A549 (cell line): Measurements from ENCODE around the gene CP. TPM values are rescaled to one million over a fixed set of nuclear protein-coding genes. Genes with fewer than 3 reads are reported as not detected.

ENCODE experiments used
- ATAC-seq, 2 experiments: fragments of 200-7000 bp in 1 of 2; fragments of >200 bp in 1 of 2; cut with Nextera tagmentation in 1 of 2; cut with Tn5 transposase in 1 of 2; 3 replicates each; pipeline versions ENCODE4 v1.8.0 to v1.9.1; 2018 to 2020; ENCODE audit warnings: mild to moderate bottlenecking in 1 of 2, moderate library complexity in 1 of 2
- CTCF ChIA-PET: fragments of 300-600 bp; sonication (Branson Sonifier 250); formaldehyde crosslinking; extraction: SDS; loops from one replicate; lab custom pipeline; 2021; ENCODE audit warnings: antibody characterized with exemption, inconsistent platforms; lab: Yijun Ruan, JAX
- POLR2A ChIA-PET: fragments of 350-600 bp; formaldehyde crosslinking; extraction: SDS; loops from one replicate; lab custom pipeline; 2021; ENCODE audit warnings: antibody characterized with exemption, inconsistent platforms; lab: Yijun Ruan, JAX
- DNase-seq, 2 experiments: peaks; one replicate each; pipeline versions ENCODE4 v3.0.0 to v3.0.0-alpha.2; 2011 to 2016; ENCODE audit warnings: low read depth in 1 of 2, low spot score in 1 of 2
- FAIRE-seq: peaks from 2 replicates; lab custom pipeline; 2011; peaks lifted over from hg19 to GRCh38; lab: Jason Lieb, UNC
- H3K27ac ChIP-seq, 2 experiments: fragments of >200 bp; sonication (Bioruptor Twin); formaldehyde crosslinking; 3 replicates each; pipeline ENCODE4 v1.5.1; 2016 to 2017
- H3K4me1 ChIP-seq: fragments of >200 bp; sonication (Bioruptor Twin); formaldehyde crosslinking; 3 replicates; pipeline ENCODE4 v1.6.1; 2016
- H3K4me2 ChIP-seq: fragments of >200 bp; sonication (Bioruptor Twin); formaldehyde crosslinking; 3 replicates; pipeline ENCODE4 v1.6.1; 2016
- H3K4me3 ChIP-seq: fragments of >200 bp; sonication (Bioruptor Twin); formaldehyde crosslinking; 3 replicates; pipeline ENCODE4 v1.5.1; 2016
- H3K9me3 ChIP-seq: fragments of >200 bp; sonication (Bioruptor Twin); formaldehyde crosslinking; 3 replicates; pipeline ENCODE4 v1.6.1; 2016
- CEBPB ChIP-seq, 2 experiments: fragments of >200 bp in 1 of 2; sonication (Bioruptor Twin) in 1 of 2; formaldehyde crosslinking in 1 of 2; IDR thresholded peaks; 2 replicates each; pipeline ENCODE4 v1.6.1; 2012 to 2016
- CTCF ChIP-seq: fragments of >200 bp; sonication (Bioruptor Twin); formaldehyde crosslinking; IDR thresholded peaks from 3 replicates; pipeline ENCODE4 v1.5.1; 2016
- ELK1 ChIP-seq: fragments of 150-350 bp; IDR thresholded peaks from 2 replicates; pipeline ENCODE4 v1.6.1; 2014; ENCODE audit warnings: low read depth, mild to moderate bottlenecking, low read length
- FOSL2 ChIP-seq, 2 experiments: fragments of 450-650 bp in 1 of 2; fragments of >200 bp in 1 of 2; sonication (Bioruptor Twin) in 1 of 2; formaldehyde crosslinking; IDR thresholded peaks; 2 replicates each; pipeline versions ENCODE4 v1.5.0 to v1.6.1; 2016 to 2020; ENCODE audit warnings: mild to moderate bottlenecking in 1 of 2, moderate library complexity in 1 of 2
- GATA3 ChIP-seq: IDR thresholded peaks from 2 replicates; pipeline ENCODE4 v1.6.1; 2012; ENCODE audit warnings: borderline replicate concordance
- HDAC2 ChIP-seq: fragments of 200-600 bp; sonication (generic); IDR thresholded peaks from 2 replicates; pipeline ENCODE4 v1.6.1; 2016
- HES2 ChIP-seq: fragments of >200 bp; sonication (Bioruptor Twin); formaldehyde crosslinking; IDR thresholded peaks from 2 replicates; pipeline ENCODE4 v1.6.1; 2016
- HOXA7 ChIP-seq: fragments of 250-450 bp; sonication (Bioruptor Pico); IDR thresholded peaks from 2 replicates; pipeline ENCODE4 v1.5.0; 2020; ENCODE audit warnings: mild to moderate bottlenecking, moderate library complexity
- HOXB5 ChIP-seq: fragments of 250-450 bp; sonication (Bioruptor Pico); IDR thresholded peaks from 2 replicates; pipeline ENCODE4 v1.5.0; 2020; ENCODE audit warnings: mild to moderate bottlenecking, moderate library complexity
- MAFK ChIP-seq: fragments of 450-650 bp; IDR thresholded peaks from 2 replicates; pipeline ENCODE4 v1.6.1; 2014; ENCODE audit not compliant: partially characterized antibody
- MYC ChIP-seq: IDR thresholded peaks from 2 replicates; pipeline ENCODE4 v1.6.1; 2012; ENCODE audit warnings: mild to moderate bottlenecking, inconsistent platforms, low read length, improper control_type of control experiment, borderline replicate concordance
- NFE2L2 ChIP-seq: fragments of 150-350 bp; conservative IDR thresholded peaks from 2 replicates; pipeline ENCODE4 v1.6.1; 2014; ENCODE audit warnings: low read length
- NPAS2 ChIP-seq: fragments of 250-450 bp; sonication (Bioruptor Pico); IDR thresholded peaks from 2 replicates; pipeline ENCODE4 v1.8.0; 2022; ENCODE audit warnings: mild to moderate bottlenecking, moderate library complexity, borderline replicate concordance
- PHF8 ChIP-seq: fragments of 200-600 bp; sonication (generic); IDR thresholded peaks from 2 replicates; pipeline ENCODE4 v1.6.1; 2016; ENCODE audit warnings: low read depth, mild to moderate bottlenecking, antibody characterized with exemption, moderate library complexity, borderline replicate concordance
- REST ChIP-seq: fragments of 200-600 bp; sonication (generic); IDR thresholded peaks from 2 replicates; pipeline ENCODE4 v1.6.1; 2016; ENCODE audit warnings: antibody characterized with exemption, mild to moderate bottlenecking, moderate library complexity
- RFX5 ChIP-seq: fragments of 450-650 bp; IDR thresholded peaks from 2 replicates; pipeline ENCODE4 v1.7.1; 2014; ENCODE audit warnings: antibody characterized with exemption, mild to moderate bottlenecking, moderate library complexity
- WGBS: methylation state at CpG from one replicate; pipeline ENCODE4 v1.1.6; 2017; ENCODE audit errors: missing lambda C conversion rate; 5-methylcytosine and 5-hydroxymethylcytosine counted together
- polyA minus RNA-seq: library from RNA; depleted of rRNA, polyadenylated mRNA; stranded (reverse); fragments of >200 nt; gene quantifications from 2 replicates; pipeline ENCODE4 v1.2.3, GENCODE V29; 2011; rRNA and poly(A)+ RNA removed
- polyA plus RNA-seq, 4 experiments: library from polyadenylated mRNA; depleted of rRNA in 3 of 4; stranded (reverse); fragments of >200 nt; fragmentation: RNase III in 1 of 4; extraction: RNeasy Plus Mini Kit Qiagen cat#74134 plus additional on column Dnase treatment in 1 of 4; gene quantifications; 2 replicates in 3 of 4; 3 replicates in 1 of 4; pipeline ENCODE4 v1.2.3, GENCODE V29; 2011 to 2017

Gene CP
- 42.6 and 60.3 TPM in 2 replicates for polyA plus RNA-seq (2011; rRNA removed)
- polyA plus RNA-seq (2012; cell fraction: cytosol; rRNA removed) = 0.75 and 1.0 TPM in 2 replicates
- polyA plus RNA-seq (2012; cell fraction: nucleus; rRNA removed) = 0.79 and 0.92 TPM in 2 replicates
- 2.6 to 5.2 TPM (median 5.1 TPM) in 3 replicates for polyA plus RNA-seq (2017; fragmentation: RNase III; extraction: RNeasy Plus Mini Kit Qiagen cat#74134 plus additional on column Dnase treatment)
- 25.6 and 34.4 TPM in 2 replicates for polyA minus RNA-seq

GRCh38 chr3:149221783-149222517 is at the start of gene CP:
Gene CP (minus strand): TSS chr3:149221829. CDS start chr3:149221792, 37 bp downstream.
- 6% methylated on average over 3 of the region's 3 CpGs for WGBS
- ChIA-PET POLR2A (no interaction called here), CTCF (no interaction called here)
- FAIRE-seq = peak; percentile 79
- peak in 1 of 2 experiments; percentile 69 for DNase-seq
- TF ChIP-seq CEBPB (IDR thresholded peaks at IDR 0.05) (peak; percentile 69 to 82), RFX5 (no peak), HES2 (no peak), NPAS2 (CRISPR knock-in tag) (no peak), CTCF (no peak), GATA3 (peak; percentile 60; the same call in 1 of the 2 replicates), HOXA7 (CRISPR knock-in tag) (no peak), FOSL2 (IDR thresholded peaks at IDR 0.05) (no peak), FOSL2 (CRISPR knock-in tag; IDR thresholded peaks at IDR 0.05) (peak; percentile 24; the same call in 1 of the 2 replicates), PHF8 (no peak), MAFK (peak; percentile 61)
- peak in 1 of 2 experiments; percentile 51; a peak in 3 of 6 replicates for ATAC-seq
- peak within 1 kb of the TSS; percentile 64 to 65 for H3K27ac ChIP-seq
- no peaks in the 10 kb centered on the region for H3K9me3 ChIP-seq
- peaks cover 53% of the 10 kb centered on the region for H3K4me1 ChIP-seq
- peak within 1 kb of the TSS; percentile 31 for H3K4me3 ChIP-seq
- peak within 1 kb of the TSS; percentile 84 for H3K4me2 ChIP-seq

- POLR2A ChIA-PET = no interaction called here
- DNase-seq (no peak), ATAC-seq (no peak), FAIRE-seq (peak; percentile 74)
- no peaks in the 10 kb centered on the region for H3K9me3 ChIP-seq
- H3K27ac ChIP-seq = no peak overlapping the region
- peaks cover 9% of the 10 kb centered on the region for H3K4me1 ChIP-seq
- WGBS = 68% methylated on average over 2 of the region's 2 CpGs
- CTCF ChIA-PET = interaction anchor here (1.7 to 6.3 kb wide), 2 partner anchors 150 to 314 kb away, joined by 5 to 114 read pairs; no protein-coding TSS in a partner anchor
- no peak overlapping the region for H3K4me2 ChIP-seq
- TF ChIP-seq HOXB5 (CRISPR knock-in tag) = no peak
- TF ChIP-seq NFE2L2 = no peak
- no peak for TF ChIP-seq REST
- TF ChIP-seq ELK1 = no peak
- no peak for TF ChIP-seq HDAC2
- no peak for TF ChIP-seq FOSL2 (IDR thresholded peaks at IDR 0.05)
- no peak for TF ChIP-seq FOSL2 (CRISPR knock-in tag; IDR thresholded peaks at IDR 0.05)
- TF ChIP-seq MYC = no peak
- no peak overlapping the region for H3K4me3 ChIP-seq
Measured at GRCh38 chr3:149270180-149270579, 48.6 kb upstream of the CP start.
